HepG2 (cell line): Measurements from ENCODE around the gene LTA4H. TPM values are rescaled to one million over a fixed set of nuclear protein-coding genes. Genes with fewer than 3 reads are reported as not detected.

Source experiments
- ARNT2 ChIP-seq: sonication (generic); formaldehyde crosslinking; IDR thresholded peaks from 2 replicates; pipeline ENCODE4 v1.8.0; 2022; ENCODE audit warnings: mild to moderate bottlenecking, low read depth, missing genetic modification reagents, moderate library complexity
- ATM ChIP-seq: fragments of 450-650 bp; IDR thresholded peaks from 2 replicates; pipeline ENCODE4 v1.7.1; 2017; ENCODE audit warnings: mild to moderate bottlenecking, borderline replicate concordance
- BCL6 ChIP-seq: IDR thresholded peaks from 2 replicates; pipeline ENCODE4 v1.6.1; 2016; ENCODE audit warnings: missing genetic modification reagents, missing compliant biosample characterization
- FOXA1 ChIP-seq, 2 experiments: fragments of 450-650 bp in 1 of 2; sonication (generic) in 1 of 2; formaldehyde crosslinking in 1 of 2; IDR thresholded peaks; 2 replicates each; pipeline versions ENCODE4 v1.4.0 to v1.6.1; 2016 to 2020; ENCODE audit warnings: missing genetic modification reagents in 1 of 2
- FOXJ3 ChIP-seq: sonication (generic); formaldehyde crosslinking; IDR thresholded peaks from 2 replicates; pipeline ENCODE4 v1.4.0; 2020; ENCODE audit warnings: missing genetic modification reagents, mild to moderate bottlenecking, borderline replicate concordance
- HMGA1 ChIP-seq: sonication (generic); formaldehyde crosslinking; conservative IDR thresholded peaks from 2 replicates; pipeline ENCODE4 v1.4.0; 2020; ENCODE audit warnings: missing genetic modification reagents
- KDM1A ChIP-seq: IDR thresholded peaks from 2 replicates; pipeline ENCODE4 v1.6.1; 2016; ENCODE audit warnings: missing compliant biosample characterization
- NCOA2 ChIP-seq: sonication (generic); formaldehyde crosslinking; IDR thresholded peaks from 2 replicates; pipeline ENCODE4 v1.8.0; 2022; ENCODE audit warnings: inconsistent platforms
- NR2F2 ChIP-seq: IDR thresholded peaks from 2 replicates; pipeline ENCODE4 v1.6.1; 2012; ENCODE audit warnings: low read depth, inconsistent platforms, borderline replicate concordance
- PITX1 ChIP-seq: sonication (generic); formaldehyde crosslinking; IDR thresholded peaks from 2 replicates; pipeline ENCODE4 v1.5.1; 2020; ENCODE audit warnings: mild to moderate bottlenecking, missing genetic modification reagents
- RARA ChIP-seq: IDR thresholded peaks from 2 replicates; pipeline ENCODE4 v1.6.1; 2016; ENCODE audit warnings: missing genetic modification reagents, missing compliant biosample characterization
- SALL1 ChIP-seq: sonication (generic); formaldehyde crosslinking; IDR thresholded peaks from 2 replicates; pipeline ENCODE4 v1.8.0; 2022; ENCODE audit warnings: mild to moderate bottlenecking, missing genetic modification reagents
- SOX13 ChIP-seq, 3 experiments: fragments of 450-650 bp in 1 of 3; sonication (generic) in 1 of 3; formaldehyde crosslinking in 1 of 3; IDR thresholded peaks in 2 of 3; conservative IDR thresholded peaks in 1 of 3; 2 replicates each; pipeline versions ENCODE4 v1.5.0 to v1.6.1; 2016 to 2020; ENCODE audit warnings: antibody characterized with exemption in 1 of 3, mild to moderate bottlenecking in 1 of 3, missing compliant biosample characterization in 1 of 3, missing genetic modification reagents in 1 of 3, moderate library complexity in 1 of 3
- ZNF253 ChIP-seq: sonication (generic); formaldehyde crosslinking; IDR thresholded peaks from 2 replicates; pipeline ENCODE4 v1.8.0; 2022; ENCODE audit warnings: mild to moderate bottlenecking, missing genetic modification reagents, borderline replicate concordance
- ZNF383 ChIP-seq: sonication (generic); formaldehyde crosslinking; IDR thresholded peaks from 2 replicates; pipeline ENCODE4 v1.4.0; 2020; ENCODE audit warnings: missing genetic modification reagents, mild to moderate bottlenecking, borderline replicate concordance
- ZNF792 ChIP-seq: IDR thresholded peaks from 2 replicates; pipeline ENCODE4 v1.6.1; 2016
- polyA plus RNA-seq, 8 experiments: library from polyadenylated mRNA; depleted of rRNA in 3 of 8; stranded (reverse) in 7 of 8; unstranded in 1 of 8; fragments of >200 nt; fragmentation: Illumina TruSeq in 4 of 8; extraction: Trizol in 4 of 8; gene quantifications; 2 replicates each; pipeline versions ENCODE4 v1.2.1 to v1.2.3, GENCODE V29; 2011 to 2016; ENCODE audit warnings: low read depth in 4 of 8, missing spikeins in 1 of 8, mixed read lengths in 1 of 8; ENCODE audit not compliant: insufficient read depth in 1 of 8
- total RNA-seq, 5 experiments: library from RNA; depleted of rRNA; stranded (reverse); fragments of >200 nt; fragmentation: Illumina TruSeq; extraction: Trizol; gene quantifications; 2 replicates each; pipeline ENCODE4 v1.2.3, GENCODE V29; 2016; ENCODE audit warnings: low read depth in 1 of 5
- TF ChIP-seq, protein P1 (sequence below): sonication (generic); formaldehyde crosslinking; IDR thresholded peaks from 2 replicates; pipeline ENCODE4 v1.4.0; 2020; ENCODE audit warnings: missing genetic modification reagents, borderline replicate concordance
- TF ChIP-seq, protein P2 (sequence below): sonication (generic); formaldehyde crosslinking; conservative IDR thresholded peaks from 2 replicates; pipeline ENCODE4 v1.4.0; 2020; ENCODE audit warnings: mild to moderate bottlenecking, missing genetic modification reagents, moderate library complexity
- TF ChIP-seq, protein P3 (sequence below): IDR thresholded peaks from 2 replicates; pipeline ENCODE4 v1.6.1; 2016; ENCODE audit warnings: missing biosample characterization, missing genetic modification reagents, low read depth
- TF ChIP-seq, protein P4 (sequence below): sonication (generic); formaldehyde crosslinking; IDR thresholded peaks from 2 replicates; pipeline ENCODE4 v1.4.0; 2020; ENCODE audit warnings: mild to moderate bottlenecking, low read depth, missing genetic modification reagents

LTA4H gene
- total and polyA plus RNA-seq, 2 of the 13 experiments (the other 11 are each of a cell fraction or from before 2014, with no cell fraction given): 87.5 to 90.4 TPM

DNA sequence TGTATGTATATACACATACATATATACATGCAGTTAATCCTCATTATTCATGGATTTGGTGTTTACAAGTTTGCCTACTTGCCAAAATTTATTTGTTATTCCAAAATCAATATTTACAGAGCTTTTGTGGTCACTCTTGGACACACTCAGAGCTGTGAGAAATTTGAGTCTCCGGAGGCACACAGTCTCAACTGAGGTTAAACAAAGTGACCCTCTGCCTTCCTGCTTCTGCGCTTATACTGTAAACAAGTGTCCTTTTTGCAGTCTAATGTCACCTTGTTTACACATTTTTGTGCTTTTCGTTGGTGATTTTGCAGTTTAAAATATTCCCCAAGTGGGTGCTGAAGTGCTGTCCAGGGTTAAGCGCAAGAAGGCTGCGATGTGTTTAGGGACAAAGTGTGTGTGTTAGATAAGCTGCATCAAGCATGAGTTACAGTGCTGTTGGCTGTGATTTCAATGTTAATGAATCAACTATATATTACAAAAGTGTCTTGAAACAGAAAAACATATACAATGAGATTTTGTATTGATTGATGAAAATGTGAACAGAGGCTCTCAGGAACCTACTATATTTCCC is 13.1 kb upstream of the LTA4H start (continued):
- TF ChIP-seq, protein P1, sequence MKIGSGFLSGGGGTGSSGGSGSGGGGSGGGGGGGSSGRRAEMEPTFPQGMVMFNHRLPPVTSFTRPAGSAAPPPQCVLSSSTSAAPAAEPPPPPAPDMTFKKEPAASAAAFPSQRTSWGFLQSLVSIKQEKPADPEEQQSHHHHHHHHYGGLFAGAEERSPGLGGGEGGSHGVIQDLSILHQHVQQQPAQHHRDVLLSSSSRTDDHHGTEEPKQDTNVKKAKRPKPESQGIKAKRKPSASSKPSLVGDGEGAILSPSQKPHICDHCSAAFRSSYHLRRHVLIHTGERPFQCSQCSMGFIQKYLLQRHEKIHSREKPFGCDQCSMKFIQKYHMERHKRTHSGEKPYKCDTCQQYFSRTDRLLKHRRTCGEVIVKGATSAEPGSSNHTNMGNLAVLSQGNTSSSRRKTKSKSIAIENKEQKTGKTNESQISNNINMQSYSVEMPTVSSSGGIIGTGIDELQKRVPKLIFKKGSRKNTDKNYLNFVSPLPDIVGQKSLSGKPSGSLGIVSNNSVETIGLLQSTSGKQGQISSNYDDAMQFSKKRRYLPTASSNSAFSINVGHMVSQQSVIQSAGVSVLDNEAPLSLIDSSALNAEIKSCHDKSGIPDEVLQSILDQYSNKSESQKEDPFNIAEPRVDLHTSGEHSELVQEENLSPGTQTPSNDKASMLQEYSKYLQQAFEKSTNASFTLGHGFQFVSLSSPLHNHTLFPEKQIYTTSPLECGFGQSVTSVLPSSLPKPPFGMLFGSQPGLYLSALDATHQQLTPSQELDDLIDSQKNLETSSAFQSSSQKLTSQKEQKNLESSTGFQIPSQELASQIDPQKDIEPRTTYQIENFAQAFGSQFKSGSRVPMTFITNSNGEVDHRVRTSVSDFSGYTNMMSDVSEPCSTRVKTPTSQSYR: no peak
- TF ChIP-seq HMGA1 (CRISPR knock-in tag) (no peak), ZNF253 (CRISPR knock-in tag) (no peak), SALL1 (CRISPR knock-in tag) (peak; percentile 49; the same call in 1 of the 2 replicates), ZNF383 (no peak), NR2F2 (peak; percentile 96), SOX13 (IDR thresholded peaks at IDR 0.05) (no peak), SOX13 (CRISPR knock-in tag; conservative IDR thresholded peaks at IDR 0.05 in 1 of 2, IDR thresholded peaks at IDR 0.05 in 1 of 2) (peak in 1 of 2 experiments; percentile 59; a peak in 2 of 4 replicates), PITX1 (peak; percentile 80; the same call in 1 of the 2 replicates), BCL6 (CRISPR knock-in tag) (peak; percentile 66), RARA (CRISPR knock-in tag) (peak; percentile 77), ATM (no peak), KDM1A (CRISPR knock-in tag) (0 out of 2 replicates have a peak, but pooled peaks have one; percentile 25), ARNT2 (CRISPR knock-in tag) (no peak), FOXA1 (IDR thresholded peaks at IDR 0.05) (peak; percentile 66), FOXA1 (CRISPR knock-in tag; IDR thresholded peaks at IDR 0.05) (peak; percentile 84), FOXJ3 (CRISPR knock-in tag) (peak; percentile 60; the same call in 1 of the 2 replicates), NCOA2 (CRISPR knock-in tag) (peak; percentile 47; the same call in 1 of the 2 replicates), ZNF792 (CRISPR knock-in tag) (no peak)
- TF ChIP-seq, protein P2, sequence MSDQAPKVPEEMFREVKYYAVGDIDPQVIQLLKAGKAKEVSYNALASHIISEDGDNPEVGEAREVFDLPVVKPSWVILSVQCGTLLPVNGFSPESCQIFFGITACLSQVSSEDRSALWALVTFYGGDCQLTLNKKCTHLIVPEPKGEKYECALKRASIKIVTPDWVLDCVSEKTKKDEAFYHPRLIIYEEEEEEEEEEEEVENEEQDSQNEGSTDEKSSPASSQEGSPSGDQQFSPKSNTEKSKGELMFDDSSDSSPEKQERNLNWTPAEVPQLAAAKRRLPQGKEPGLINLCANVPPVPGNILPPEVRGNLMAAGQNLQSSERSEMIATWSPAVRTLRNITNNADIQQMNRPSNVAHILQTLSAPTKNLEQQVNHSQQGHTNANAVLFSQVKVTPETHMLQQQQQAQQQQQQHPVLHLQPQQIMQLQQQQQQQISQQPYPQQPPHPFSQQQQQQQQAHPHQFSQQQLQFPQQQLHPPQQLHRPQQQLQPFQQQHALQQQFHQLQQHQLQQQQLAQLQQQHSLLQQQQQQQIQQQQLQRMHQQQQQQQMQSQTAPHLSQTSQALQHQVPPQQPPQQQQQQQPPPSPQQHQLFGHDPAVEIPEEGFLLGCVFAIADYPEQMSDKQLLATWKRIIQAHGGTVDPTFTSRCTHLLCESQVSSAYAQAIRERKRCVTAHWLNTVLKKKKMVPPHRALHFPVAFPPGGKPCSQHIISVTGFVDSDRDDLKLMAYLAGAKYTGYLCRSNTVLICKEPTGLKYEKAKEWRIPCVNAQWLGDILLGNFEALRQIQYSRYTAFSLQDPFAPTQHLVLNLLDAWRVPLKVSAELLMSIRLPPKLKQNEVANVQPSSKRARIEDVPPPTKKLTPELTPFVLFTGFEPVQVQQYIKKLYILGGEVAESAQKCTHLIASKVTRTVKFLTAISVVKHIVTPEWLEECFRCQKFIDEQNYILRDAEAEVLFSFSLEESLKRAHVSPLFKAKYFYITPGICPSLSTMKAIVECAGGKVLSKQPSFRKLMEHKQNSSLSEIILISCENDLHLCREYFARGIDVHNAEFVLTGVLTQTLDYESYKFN (CRISPR knock-in tag): peak; percentile 53
- TF ChIP-seq, protein P3, sequence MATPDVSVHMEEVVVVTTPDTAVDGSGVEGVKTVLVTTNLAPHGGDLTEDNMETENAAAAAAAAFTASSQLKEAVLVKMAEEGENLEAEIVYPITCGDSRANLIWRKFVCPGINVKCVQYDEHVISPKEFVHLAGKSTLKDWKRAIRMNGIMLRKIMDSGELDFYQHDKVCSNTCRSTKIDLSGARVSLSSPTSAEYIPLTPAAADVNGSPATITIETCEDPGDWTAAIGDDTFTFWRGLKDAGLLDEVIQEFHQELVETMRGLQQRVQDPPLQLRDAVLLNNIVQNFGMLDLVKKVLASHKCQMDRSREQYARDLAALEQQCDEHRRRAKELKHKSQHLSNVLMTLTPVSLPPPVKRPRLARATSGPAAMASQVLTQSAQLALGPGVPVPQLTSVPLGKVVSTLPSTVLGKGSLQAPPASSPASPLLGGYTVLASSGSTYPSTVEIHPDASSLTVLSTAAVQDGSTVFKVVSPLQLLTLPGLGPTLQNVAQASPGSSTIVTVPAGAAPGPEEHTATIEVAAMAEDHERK (CRISPR knock-in tag): no peak
- TF ChIP-seq, protein P4, sequence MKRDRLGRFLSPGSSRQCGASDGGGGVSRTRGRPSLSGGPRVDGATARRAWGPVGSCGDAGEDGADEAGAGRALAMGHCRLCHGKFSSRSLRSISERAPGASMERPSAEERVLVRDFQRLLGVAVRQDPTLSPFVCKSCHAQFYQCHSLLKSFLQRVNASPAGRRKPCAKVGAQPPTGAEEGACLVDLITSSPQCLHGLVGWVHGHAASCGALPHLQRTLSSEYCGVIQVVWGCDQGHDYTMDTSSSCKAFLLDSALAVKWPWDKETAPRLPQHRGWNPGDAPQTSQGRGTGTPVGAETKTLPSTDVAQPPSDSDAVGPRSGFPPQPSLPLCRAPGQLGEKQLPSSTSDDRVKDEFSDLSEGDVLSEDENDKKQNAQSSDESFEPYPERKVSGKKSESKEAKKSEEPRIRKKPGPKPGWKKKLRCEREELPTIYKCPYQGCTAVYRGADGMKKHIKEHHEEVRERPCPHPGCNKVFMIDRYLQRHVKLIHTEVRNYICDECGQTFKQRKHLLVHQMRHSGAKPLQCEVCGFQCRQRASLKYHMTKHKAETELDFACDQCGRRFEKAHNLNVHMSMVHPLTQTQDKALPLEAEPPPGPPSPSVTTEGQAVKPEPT (CRISPR knock-in tag): no peak
